ENCODE data around the gene SHQ1. TPM values are rescaled to one million over a fixed set of nuclear protein-coding genes. Genes with fewer than 3 reads are reported as not detected.

SHQ1 gene
- total and polyA plus RNA-seq, 2 donors (not counting 3 experiments of a cell fraction or from before 2014, with no cell fraction given): 7.3 to 20.6 TPM

GRCh38 chr3:72720566-72720965, 127.7 kb downstream of the SHQ1 start:
- no peak for TF ChIP-seq FOS (IDR thresholded peaks at IDR 0.05; ENCODE audit: borderline replicate concordance, insufficient read depth, low read length)
- TF ChIP-seq MYC (IDR thresholded peaks at IDR 0.05; ENCODE audit: low read depth, low read length): no peak
- TF ChIP-seq, protein P1, sequence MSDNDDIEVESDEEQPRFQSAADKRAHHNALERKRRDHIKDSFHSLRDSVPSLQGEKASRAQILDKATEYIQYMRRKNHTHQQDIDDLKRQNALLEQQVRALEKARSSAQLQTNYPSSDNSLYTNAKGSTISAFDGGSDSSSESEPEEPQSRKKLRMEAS (IDR thresholded peaks at IDR 0.05; ENCODE audit: insufficient read depth, insufficient read length): no peak
- TF ChIP-seq POLR2AphosphoS5 (IDR thresholded peaks at IDR 0.05; ENCODE audit: insufficient read depth, low read depth, low read length): no peak
- TF ChIP-seq EZH2 (IDR thresholded peaks at IDR 0.05; ENCODE audit: borderline replicate concordance, low read depth, low read length, severe bottlenecking): no peak
- no peak for TF ChIP-seq JUN (IDR thresholded peaks at IDR 0.05; ENCODE audit: borderline replicate concordance, insufficient read depth, insufficient read length, low read depth)
- TF ChIP-seq GATA2 (IDR thresholded peaks at IDR 0.05; ENCODE audit: insufficient read depth, insufficient read length, low read depth, low read length): no peak
- Histone ChIP-seq H3K9me1 (replicated peaks; ENCODE audit: control insufficient read depth, extremely low read depth, insufficient read depth, low read length) (no peaks in the 10 kb centered on the region), H3K4me1 (ENCODE audit: control insufficient read depth, extremely low read depth, insufficient read depth, low read length) (no peaks in the 10 kb centered on the region), H2AFZ (ENCODE audit: low read depth, low read length) (no peak overlapping the region), H4K20me1 (replicated peaks; ENCODE audit: control insufficient read depth, extremely low read depth, insufficient read depth, low read length) (no peaks in the 10 kb centered on the region), H3K4me2 (ENCODE audit: insufficient read depth, low read length) (no peak overlapping the region), H3K4me3 (replicated peaks in 1 of 3; ENCODE audit: insufficient read depth in 1 of 3, low read depth in 1 of 3, low read length in 3 of 3) (no peak overlapping the region), H3K9me3 (replicated peaks; ENCODE audit: control insufficient read depth, insufficient read depth, low read length) (no peaks in the 10 kb centered on the region), H3K9ac (replicated peaks; ENCODE audit: extremely low read depth, insufficient read depth, low read length) (no peak overlapping the region), H3K36me3 (ENCODE audit: control insufficient read depth in 2 of 2, extremely low read depth in 1 of 2, insufficient read depth in 2 of 2, low read length in 2 of 2) (no peaks in the 10 kb centered on the region), H3K27ac (ENCODE audit: insufficient read depth, low read depth, low read length) (no peak overlapping the region), H3K79me2 (ENCODE audit: control insufficient read depth, insufficient read depth, low read length) (no peaks in the 10 kb centered on the region), H3K27me3 (ENCODE audit: control insufficient read depth in 2 of 2, insufficient read depth in 2 of 2, low read length in 2 of 2) (no peaks in the 10 kb centered on the region)
- no TSS peak for BruUV-seq (replicated peaks)
- ChIA-PET CTCF (no interaction called here), POLR2A (no interaction called here)
- DNase-seq (ENCODE audit: low read depth, low spot score): no peak
- intact Hi-C loops (cut with micrococcal nuclease): no loop called here
- no peak for FAIRE-seq
- dilution Hi-C loops (cut with MboI; ENCODE audit: extremely low pct_ligation_motif_present, low sequenced_read_pairs): no loop called here

DNA sequence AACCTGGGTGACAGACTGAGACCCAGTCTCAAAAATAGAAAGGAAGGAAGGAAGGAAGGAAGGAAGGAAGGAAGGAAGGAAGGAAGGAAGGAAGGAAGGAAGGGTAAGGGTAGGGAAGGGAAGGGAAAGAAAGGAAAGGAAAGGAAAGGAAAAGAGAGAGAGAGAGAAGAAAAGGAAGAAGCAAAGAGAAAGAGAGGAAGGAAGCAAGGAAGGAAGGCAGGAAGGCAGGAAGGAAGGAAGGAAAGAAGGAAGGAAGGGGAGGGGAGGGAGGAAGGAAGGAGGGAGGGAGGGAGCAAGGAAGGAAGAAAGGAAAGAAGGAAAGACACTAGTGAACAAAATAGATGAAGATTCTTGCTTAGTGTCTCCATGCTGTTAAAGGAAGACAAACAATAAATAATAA, 129.1 kb downstream of the SHQ1 start:
- Histone ChIP-seq H3K9me3 (replicated peaks; ENCODE audit: control insufficient read depth, insufficient read depth, low read length) (no peaks in the 10 kb centered on the region), H3K79me2 (ENCODE audit: control insufficient read depth, insufficient read depth, low read length) (no peaks in the 10 kb centered on the region), H3K27me3 (ENCODE audit: control insufficient read depth in 2 of 2, insufficient read depth in 2 of 2, low read length in 2 of 2) (no peaks in the 10 kb centered on the region), H3K9ac (replicated peaks; ENCODE audit: extremely low read depth, insufficient read depth, low read length) (no peak overlapping the region), H3K36me3 (ENCODE audit: control insufficient read depth in 2 of 2, extremely low read depth in 1 of 2, insufficient read depth in 2 of 2, low read length in 2 of 2) (no peaks in the 10 kb centered on the region), H4K20me1 (replicated peaks; ENCODE audit: control insufficient read depth, extremely low read depth, insufficient read depth, low read length) (no peaks in the 10 kb centered on the region), H3K4me3 (replicated peaks in 1 of 3; ENCODE audit: insufficient read depth in 1 of 3, low read depth in 1 of 3, low read length in 3 of 3) (no peak overlapping the region), H3K27ac (ENCODE audit: insufficient read depth, low read depth, low read length) (no peak overlapping the region), H3K4me2 (ENCODE audit: insufficient read depth, low read length) (no peak overlapping the region), H3K4me1 (ENCODE audit: control insufficient read depth, extremely low read depth, insufficient read depth, low read length) (no peaks in the 10 kb centered on the region), H2AFZ (ENCODE audit: low read depth, low read length) (no peak overlapping the region), H3K9me1 (replicated peaks; ENCODE audit: control insufficient read depth, extremely low read depth, insufficient read depth, low read length) (no peaks in the 10 kb centered on the region)
- ChIA-PET POLR2A (no interaction called here), CTCF (no interaction called here)
- intact Hi-C loops (cut with micrococcal nuclease) (no loop called here), dilution Hi-C loops (cut with MboI; ENCODE audit: extremely low pct_ligation_motif_present, low sequenced_read_pairs) (no loop called here)
- FAIRE-seq (no peak), DNase-seq (ENCODE audit: low read depth, low spot score) (no peak)
- TF ChIP-seq, protein P2, sequence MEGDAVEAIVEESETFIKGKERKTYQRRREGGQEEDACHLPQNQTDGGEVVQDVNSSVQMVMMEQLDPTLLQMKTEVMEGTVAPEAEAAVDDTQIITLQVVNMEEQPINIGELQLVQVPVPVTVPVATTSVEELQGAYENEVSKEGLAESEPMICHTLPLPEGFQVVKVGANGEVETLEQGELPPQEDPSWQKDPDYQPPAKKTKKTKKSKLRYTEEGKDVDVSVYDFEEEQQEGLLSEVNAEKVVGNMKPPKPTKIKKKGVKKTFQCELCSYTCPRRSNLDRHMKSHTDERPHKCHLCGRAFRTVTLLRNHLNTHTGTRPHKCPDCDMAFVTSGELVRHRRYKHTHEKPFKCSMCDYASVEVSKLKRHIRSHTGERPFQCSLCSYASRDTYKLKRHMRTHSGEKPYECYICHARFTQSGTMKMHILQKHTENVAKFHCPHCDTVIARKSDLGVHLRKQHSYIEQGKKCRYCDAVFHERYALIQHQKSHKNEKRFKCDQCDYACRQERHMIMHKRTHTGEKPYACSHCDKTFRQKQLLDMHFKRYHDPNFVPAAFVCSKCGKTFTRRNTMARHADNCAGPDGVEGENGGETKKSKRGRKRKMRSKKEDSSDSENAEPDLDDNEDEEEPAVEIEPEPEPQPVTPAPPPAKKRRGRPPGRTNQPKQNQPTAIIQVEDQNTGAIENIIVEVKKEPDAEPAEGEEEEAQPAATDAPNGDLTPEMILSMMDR (IDR thresholded peaks at IDR 0.05; ENCODE audit: extremely low read depth in 1 of 2, insufficient read depth in 1 of 2, low read depth in 1 of 2, low read length in 2 of 2): no peak
- TF ChIP-seq POLR2A (IDR thresholded peaks at IDR 0.05; ENCODE audit: low read depth, low read length) (no peak), FOS (IDR thresholded peaks at IDR 0.05; ENCODE audit: borderline replicate concordance, insufficient read depth, low read length) (no peak), EZH2 (IDR thresholded peaks at IDR 0.05; ENCODE audit: borderline replicate concordance, low read depth, low read length, severe bottlenecking) (no peak), MYC (IDR thresholded peaks at IDR 0.05; ENCODE audit: low read depth, low read length) (no peak)
- TF ChIP-seq, protein P1 (IDR thresholded peaks at IDR 0.05; ENCODE audit: insufficient read depth, insufficient read length): no peak
- BruUV-seq (replicated peaks): no TSS peak

Measured in endothelial cell of umbilical vein (primary cell).